Left renal pelvis (tissue), 4 donors: ENCODE measurements around the gene ZNF273. TPM values are rescaled to one million over a fixed set of nuclear protein-coding genes. Genes with fewer than 3 reads are reported as not detected.
"Not testable (repeated sequence)": the region's sequence is repeated elsewhere in the genome, so short reads cannot be mapped to it uniquely, and the experiment has no call there.

Source experiments
- DNase-seq, 4 donors: peaks; one replicate each; pipeline ENCODE4 v3.0.0-alpha.2; 2013; ENCODE audit warnings: low read depth in 4 of 4, low spot score in 3 of 4
- polyA plus RNA-seq, 4 donors: library from polyadenylated mRNA; unstranded; fragments of 120-200 nt; gene quantifications; one replicate each; pipeline ENCODE4 v1.2.1, GENCODE V29; 2013; ENCODE audit not compliant: insufficient read length in 4 of 4

ZNF273 gene
- 10 to 100 TPM in 3 of 4 donors, 1 to 10 TPM in 1; 9.9 to 12.2 (median 11.1) TPM for polyA plus RNA-seq

GRCh38 chr7:64902806-64903721, at the start of gene ZNF273:
ZNF273 (plus strand) TSS chr7:64903273; CDS start chr7:64903318, 45 bp downstream.
- peak; percentile 68 to 87 (median 72) for DNase-seq

- DNase-seq: no peak
These were observed 49.4 kb upstream of the ZNF273 start for GRCh38 chr7:64853679-64854078.

- DNase-seq: no peak
These were observed 48.1 kb upstream of the ZNF273 start for GRCh38 chr7:64854969-64855368.

GRCh38 chr7:64863021-64863420, 40.1 kb upstream of the ZNF273 start:
- DNase-seq: no peak

GRCh38 chr7:64863530-64863929, 39.5 kb upstream of the ZNF273 start:
- DNase-seq: not testable (repeated sequence)

GRCh38 chr7:64863969-64864368, 39.1 kb upstream of the ZNF273 start:
- DNase-seq: no peak

- DNase-seq: no peak
These were observed 35.1 kb upstream of the ZNF273 start for GRCh38 chr7:64867863-64868440.

GRCh38 chr7:64868499-64868898, 34.6 kb upstream of the ZNF273 start:
- no peak for DNase-seq

GRCh38 chr7:64869121-64869725, 33.9 kb upstream of the ZNF273 start:
- DNase-seq: no peak

- DNase-seq: no peak
These were observed 33.0 kb upstream of the ZNF273 start for GRCh38 chr7:64869912-64870562.

- no peak for DNase-seq
These were observed 32.4 kb upstream of the ZNF273 start for GRCh38 chr7:64870656-64871055.

- no peak for DNase-seq
These were observed 31.3 kb upstream of the ZNF273 start for GRCh38 chr7:64871761-64872160.

- no peak for DNase-seq
These were observed 30.5 kb upstream of the ZNF273 start for GRCh38 chr7:64872351-64873154.

- DNase-seq: no peak
These were observed 29.9 kb upstream of the ZNF273 start for GRCh38 chr7:64873155-64873500.

- DNase-seq: no peak
These were observed 29.6 kb upstream of the ZNF273 start for GRCh38 chr7:64873517-64873916.

- no peak for DNase-seq
These were observed 29.0 kb upstream of the ZNF273 start for GRCh38 chr7:64874114-64874513.

- no peak for DNase-seq
These were observed 28.4 kb upstream of the ZNF273 start for GRCh38 chr7:64874562-64875250.

GRCh38 chr7:64875258-64875657, 27.8 kb upstream of the ZNF273 start:
- no peak for DNase-seq

- DNase-seq: no peak
These were observed 27.2 kb upstream of the ZNF273 start for GRCh38 chr7:64875658-64876406.
